ENCODE results near the gene USP25.

The USP25 gene

GRCh38 chr21:15764878-15765277 is 35.1 kb downstream of the USP25 start:
- DNase-seq (ENCODE audit: low read depth in 2 of 2), result no peak

- DNase-seq (ENCODE audit: low read depth in 2 of 2), result no peak
Observed at GRCh38 chr21:15766952-15767603, 37.3 kb downstream of the USP25 start.

- no peak for DNase-seq (ENCODE audit: low read depth in 2 of 2)
Observed at GRCh38 chr21:15768045-15768601, 38.3 kb downstream of the USP25 start.

- no peak for DNase-seq (ENCODE audit: low read depth in 2 of 2)
Observed at GRCh38 chr21:15768853-15769252, 39.1 kb downstream of the USP25 start.

- no peak for DNase-seq (ENCODE audit: low read depth in 2 of 2)
Observed at GRCh38 chr21:15771311-15771710, 41.5 kb downstream of the USP25 start.

- DNase-seq (ENCODE audit: low read depth in 2 of 2), result no peak
Observed at GRCh38 chr21:15772654-15773053, 42.9 kb downstream of the USP25 start.

GRCh38 chr21:15774590-15774989 is 44.8 kb downstream of the USP25 start:
- DNase-seq (ENCODE audit: low read depth in 2 of 2), result no peak

GRCh38 chr21:15775291-15775690 is 45.5 kb downstream of the USP25 start:
- DNase-seq (ENCODE audit: low read depth in 2 of 2), result no peak

- DNase-seq (ENCODE audit: low read depth in 2 of 2), result no peak
Observed at GRCh38 chr21:15775981-15776380, 46.2 kb downstream of the USP25 start.

GRCh38 chr21:15776818-15777217 is 47.0 kb downstream of the USP25 start:
- no peak for DNase-seq (ENCODE audit: low read depth in 2 of 2)

GRCh38 chr21:15781986-15782385 is 52.2 kb downstream of the USP25 start:
- no peak for DNase-seq (ENCODE audit: low read depth in 2 of 2)

- no peak for DNase-seq (ENCODE audit: low read depth in 2 of 2)
Observed at GRCh38 chr21:15788847-15789523, 59.2 kb downstream of the USP25 start.

GRCh38 chr21:15793109-15793508 is 63.3 kb downstream of the USP25 start:
- DNase-seq (ENCODE audit: low read depth in 2 of 2), result no peak

- no peak for DNase-seq (ENCODE audit: low read depth in 2 of 2)
Observed at GRCh38 chr21:15793550-15794235, 63.9 kb downstream of the USP25 start.

- no peak for DNase-seq (ENCODE audit: low read depth in 2 of 2)
Observed at GRCh38 chr21:15794277-15794912, 64.6 kb downstream of the USP25 start.

- DNase-seq (ENCODE audit: low read depth in 2 of 2), result no peak
Observed at GRCh38 chr21:15795533-15795932, 65.8 kb downstream of the USP25 start.

- DNase-seq (ENCODE audit: low read depth in 2 of 2), result no peak
Observed at GRCh38 chr21:15797577-15798363, 68.0 kb downstream of the USP25 start.

- no peak for DNase-seq (ENCODE audit: low read depth in 2 of 2)
Observed at GRCh38 chr21:15801352-15801863, 71.6 kb downstream of the USP25 start.

- DNase-seq (ENCODE audit: low read depth in 2 of 2), result no peak
Observed at GRCh38 chr21:15804247-15805005, 74.6 kb downstream of the USP25 start.

GRCh38 chr21:15809065-15809464 is 79.3 kb downstream of the USP25 start:
- DNase-seq (ENCODE audit: low read depth in 2 of 2), result no peak
